ENCODE measurements around the gene BIRC6.

GRCh38 chr2:32506446-32506845 is 149.6 kb downstream of the BIRC6 start:
- TF ChIP-seq CTCF (conservative IDR thresholded peaks at IDR 0.05; ENCODE audit: low read length) (no peak), EZH2phosphoT487 (IDR thresholded peaks at IDR 0.05; ENCODE audit: borderline replicate concordance) (no peak)
